Smooth muscle cell (in vitro differentiated cells): Measurements from ENCODE around the gene KRT28. TPM values are rescaled to one million over a fixed set of nuclear protein-coding genes. Genes with fewer than 3 reads are reported as not detected.

ENCODE experiments used
- DNase-seq: peaks from one replicate; lab custom pipeline; 2025; ENCODE audit not compliant: unreplicated experiment; lab: John Stamatoyannopoulos, UW
- H2AFZ ChIP-seq: fragments of 200-600 bp; sonication (generic); 2 replicates; pipeline ENCODE4 v1.6.0; 2016; ENCODE audit warnings: antibody characterized with exemption, low read depth, mild to moderate bottlenecking
- H3F3A ChIP-seq: fragments of 200-600 bp; sonication (generic); 2 replicates; pipeline ENCODE4 v1.6.0; 2017; ENCODE audit warnings: antibody characterized with exemption, low read depth
- H3K27ac ChIP-seq: fragments of 200-600 bp; sonication (generic); 2 replicates; pipeline ENCODE4 v1.5.1; 2016; ENCODE audit warnings: low read depth, mild to moderate bottlenecking
- H3K27me3 ChIP-seq: fragments of 200-600 bp; sonication (generic); 2 replicates; pipeline ENCODE4 v1.6.1; 2016; ENCODE audit warnings: low read depth, mild to moderate bottlenecking
- H3K36me3 ChIP-seq: fragments of 200-600 bp; sonication (generic); 2 replicates; pipeline ENCODE4 v1.5.1; 2016; ENCODE audit warnings: low read depth
- H3K4me1 ChIP-seq: fragments of 200-600 bp; sonication (generic); 2 replicates; pipeline ENCODE4 v1.5.1; 2016; ENCODE audit warnings: low read depth
- H3K4me2 ChIP-seq: fragments of 200-600 bp; sonication (generic); 2 replicates; pipeline ENCODE4 v1.6.0; 2016; ENCODE audit warnings: mild to moderate bottlenecking
- H3K4me3 ChIP-seq: fragments of 200-600 bp; sonication (generic); 2 replicates; pipeline ENCODE4 v1.5.1; 2016; ENCODE audit warnings: mild to moderate bottlenecking
- H3K79me2 ChIP-seq: fragments of 200-600 bp; sonication (generic); 2 replicates; pipeline ENCODE4 v1.6.0; 2016; ENCODE audit warnings: low read depth, mild to moderate bottlenecking
- H3K9ac ChIP-seq: fragments of 200-600 bp; sonication (generic); 2 replicates; pipeline ENCODE4 v1.6.0; 2016; ENCODE audit warnings: low read depth
- H3K9me3 ChIP-seq: fragments of 200-600 bp; sonication (generic); replicated peaks from 2 replicates; pipeline ENCODE4 v1.5.1; 2016; ENCODE audit warnings: low read depth
- H4K20me1 ChIP-seq: fragments of 200-600 bp; sonication (generic); 2 replicates; pipeline ENCODE4 v1.6.0; 2016; ENCODE audit warnings: low read depth
- WGBS: methylation state at CpG from one replicate; pipeline ENCODE4 v1.1.7; 2016; ENCODE audit warnings: low lambda C conversion rate; 5-methylcytosine and 5-hydroxymethylcytosine counted together
- polyA plus RNA-seq: library from polyadenylated mRNA; unstranded; fragments of >200 nt; fragmentation: Nextera tagmentation; extraction: Ambion mirVana; gene quantifications from 2 replicates; pipeline ENCODE4 v1.2.1, GENCODE V29; 2016
- total RNA-seq: library from RNA; depleted of rRNA; stranded (reverse); fragments of >200 nt; gene quantifications from 2 replicates; pipeline ENCODE4 v1.2.3, GENCODE V29; 2014
- TF ChIP-seq, protein P1 (sequence below): fragments of 200-600 bp; sonication (generic); IDR thresholded peaks from 2 replicates; pipeline ENCODE4 v1.5.1; 2017; ENCODE audit warnings: borderline replicate concordance, mild to moderate bottlenecking, antibody characterized with exemption; ENCODE audit not compliant: insufficient read depth, poor library complexity, severe bottlenecking

KRT28 gene
- total and polyA plus RNA-seq, 2 experiments from 2014 or later, result not detected

DNA sequence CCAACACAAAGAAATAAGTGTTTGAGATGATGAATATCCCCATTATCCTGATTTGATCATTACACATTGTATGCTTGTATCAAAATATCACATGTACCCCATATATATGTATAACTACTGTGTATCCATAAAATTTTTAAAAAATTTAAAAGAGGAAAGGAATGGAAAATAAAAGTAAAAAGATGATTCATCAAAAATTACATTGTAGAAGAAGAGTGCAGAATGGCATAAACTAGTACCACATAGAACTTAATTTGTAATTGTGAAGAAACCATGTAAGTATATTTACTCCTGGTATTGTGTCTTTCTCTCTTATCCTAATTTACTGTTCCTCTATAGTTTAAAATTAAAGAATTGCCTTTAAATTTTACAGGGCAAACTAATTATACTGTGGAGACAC lies 34.1 kb upstream of the KRT28 start:
- Histone ChIP-seq H3K9ac (no peak overlapping the region), H3K79me2 (no peaks in the 10 kb centered on the region), H3F3A (no peaks in the 10 kb centered on the region), H3K4me1 (no peaks in the 10 kb centered on the region), H3K27me3 (peaks cover 7% of the 10 kb centered on the region), H4K20me1 (no peaks in the 10 kb centered on the region), H3K4me2 (no peak overlapping the region), H3K36me3 (no peaks in the 10 kb centered on the region), H2AFZ (no peak overlapping the region), H3K27ac (no peak overlapping the region), H3K9me3 (no peaks in the 10 kb centered on the region), H3K4me3 (no peak overlapping the region)
- DNase-seq, result no peak
- TF ChIP-seq, protein P1, sequence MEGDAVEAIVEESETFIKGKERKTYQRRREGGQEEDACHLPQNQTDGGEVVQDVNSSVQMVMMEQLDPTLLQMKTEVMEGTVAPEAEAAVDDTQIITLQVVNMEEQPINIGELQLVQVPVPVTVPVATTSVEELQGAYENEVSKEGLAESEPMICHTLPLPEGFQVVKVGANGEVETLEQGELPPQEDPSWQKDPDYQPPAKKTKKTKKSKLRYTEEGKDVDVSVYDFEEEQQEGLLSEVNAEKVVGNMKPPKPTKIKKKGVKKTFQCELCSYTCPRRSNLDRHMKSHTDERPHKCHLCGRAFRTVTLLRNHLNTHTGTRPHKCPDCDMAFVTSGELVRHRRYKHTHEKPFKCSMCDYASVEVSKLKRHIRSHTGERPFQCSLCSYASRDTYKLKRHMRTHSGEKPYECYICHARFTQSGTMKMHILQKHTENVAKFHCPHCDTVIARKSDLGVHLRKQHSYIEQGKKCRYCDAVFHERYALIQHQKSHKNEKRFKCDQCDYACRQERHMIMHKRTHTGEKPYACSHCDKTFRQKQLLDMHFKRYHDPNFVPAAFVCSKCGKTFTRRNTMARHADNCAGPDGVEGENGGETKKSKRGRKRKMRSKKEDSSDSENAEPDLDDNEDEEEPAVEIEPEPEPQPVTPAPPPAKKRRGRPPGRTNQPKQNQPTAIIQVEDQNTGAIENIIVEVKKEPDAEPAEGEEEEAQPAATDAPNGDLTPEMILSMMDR, result no peak

DNA sequence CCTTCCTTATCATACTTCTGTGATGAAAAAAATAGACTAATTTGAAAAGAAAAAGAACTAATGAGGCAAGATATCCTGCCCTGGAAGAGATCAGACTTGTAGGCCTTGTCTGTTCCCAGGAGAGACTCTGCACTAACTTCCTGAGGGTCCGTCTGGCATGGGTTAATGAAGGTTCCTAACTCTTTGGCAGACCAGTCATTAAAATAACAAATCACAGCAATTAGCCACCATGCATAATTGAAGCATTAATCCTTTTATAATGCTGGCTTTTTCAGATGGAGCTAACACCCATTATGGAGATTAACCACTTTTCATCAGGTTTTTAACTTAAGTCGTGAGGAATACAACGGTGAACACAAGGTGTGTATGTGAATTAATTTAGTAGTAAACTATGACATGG lies 33.1 kb upstream of the KRT28 start:
- TF ChIP-seq, protein P1, result no peak
- Histone ChIP-seq H3K4me2 (no peak overlapping the region), H3K4me1 (peaks cover 3% of the 10 kb centered on the region), H2AFZ (no peak overlapping the region), H3K4me3 (no peak overlapping the region), H4K20me1 (peaks cover 7% of the 10 kb centered on the region), H3K27ac (no peak overlapping the region), H3K9me3 (no peaks in the 10 kb centered on the region), H3F3A (no peaks in the 10 kb centered on the region), H3K9ac (no peak overlapping the region), H3K36me3 (no peaks in the 10 kb centered on the region), H3K79me2 (no peaks in the 10 kb centered on the region), H3K27me3 (no peaks in the 10 kb centered on the region)
- 57% methylated on average over 3 of the region's 3 CpGs for WGBS
- no peak for DNase-seq

DNA sequence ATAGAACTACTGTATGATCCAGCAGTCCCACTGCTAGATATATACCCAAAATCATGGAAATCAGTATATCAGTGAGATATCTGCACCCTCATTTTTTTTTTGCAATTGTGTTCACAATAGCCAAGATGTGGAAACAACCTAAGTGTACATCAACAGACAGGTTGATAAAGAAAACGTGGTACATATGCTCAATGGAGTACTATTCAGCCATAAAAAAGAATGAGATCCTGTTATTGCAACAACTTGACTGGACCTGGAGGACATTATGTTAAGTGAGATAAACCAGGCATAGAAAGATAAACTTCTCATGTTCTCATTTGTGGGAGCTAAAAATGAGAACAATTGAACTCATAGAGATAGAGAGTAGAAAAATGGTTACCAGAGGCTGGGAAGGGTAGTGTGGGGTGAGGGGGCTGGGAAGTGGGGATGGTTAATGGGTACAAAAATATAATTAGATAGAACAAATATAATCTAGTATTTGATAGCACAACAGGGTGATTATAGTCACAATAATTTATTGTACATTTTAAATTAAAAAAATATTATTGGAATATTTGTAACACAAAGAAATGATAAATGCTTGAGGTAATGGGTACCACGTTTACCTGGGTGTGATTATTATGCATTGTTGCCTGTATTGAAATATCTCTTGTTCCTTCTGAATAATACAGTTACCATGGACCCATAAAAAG lies 30.5 kb upstream of the KRT28 start:
- H3K4me1 ChIP-seq, result peaks cover 3% of the 10 kb centered on the region
- H3K9me3 ChIP-seq, result no peaks in the 10 kb centered on the region
- H3K36me3 ChIP-seq, result no peaks in the 10 kb centered on the region
- TF ChIP-seq, protein P1, result no peak
- no peak overlapping the region for H2AFZ ChIP-seq
- H3K27me3 ChIP-seq, result peaks cover 20% of the 10 kb centered on the region
- peaks cover under 1% of the 10 kb centered on the region for H3K79me2 ChIP-seq
- no peak overlapping the region for H3K4me2 ChIP-seq
- no peak overlapping the region for H3K27ac ChIP-seq
- WGBS, result 77% methylated on average over 2 of the region's 2 CpGs
- no peak overlapping the region for H3K9ac ChIP-seq
- peaks cover 15% of the 10 kb centered on the region for H4K20me1 ChIP-seq
- no peak for DNase-seq
- no peak overlapping the region for H3K4me3 ChIP-seq
- no peaks in the 10 kb centered on the region for H3F3A ChIP-seq

DNA sequence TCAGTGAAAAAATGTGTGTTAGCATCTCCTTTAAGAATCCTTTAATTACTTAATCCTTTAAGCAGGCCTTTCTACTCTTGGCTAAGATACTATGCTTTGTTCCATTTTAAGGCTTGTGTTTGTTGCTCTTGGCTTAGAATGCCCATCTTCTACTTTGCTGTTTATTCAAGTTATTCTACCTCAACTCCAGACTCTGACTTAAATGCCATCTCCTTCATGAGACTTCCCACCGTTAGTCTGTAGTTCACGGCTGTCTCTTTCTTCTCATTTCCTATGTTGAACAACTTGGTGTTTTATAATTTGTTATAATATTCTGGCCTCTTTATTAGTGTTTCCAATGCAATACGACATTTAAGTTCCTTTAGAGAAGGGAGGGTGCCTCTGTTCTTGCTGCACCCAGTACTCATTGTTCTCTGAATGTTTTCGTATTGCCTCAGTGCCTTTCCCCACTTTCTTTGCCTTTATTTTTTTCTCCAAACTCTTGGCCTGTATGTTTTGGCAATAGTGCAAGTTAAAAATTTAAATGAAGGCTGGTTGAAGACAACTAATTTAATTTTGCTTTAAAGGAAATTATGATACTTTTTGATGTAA lies 28.8 kb upstream of the KRT28 start:
- H3K79me2 ChIP-seq, result peaks cover 3% of the 10 kb centered on the region
- H2AFZ ChIP-seq, result no peak overlapping the region
- WGBS, result 94% methylated on average over 4 of the region's 4 CpGs
- peaks cover 15% of the 10 kb centered on the region for H4K20me1 ChIP-seq
- TF ChIP-seq, protein P1, result no peak
- H3K27me3 ChIP-seq, result peaks cover 33% of the 10 kb centered on the region
- H3K9me3 ChIP-seq, result no peaks in the 10 kb centered on the region
- no peaks in the 10 kb centered on the region for H3K36me3 ChIP-seq
- no peaks in the 10 kb centered on the region for H3F3A ChIP-seq
- H3K4me2 ChIP-seq, result no peak overlapping the region
- H3K4me3 ChIP-seq, result no peak overlapping the region
- H3K4me1 ChIP-seq, result peaks cover 3% of the 10 kb centered on the region
- H3K27ac ChIP-seq, result no peak overlapping the region
- no peak for DNase-seq
- no peak overlapping the region for H3K9ac ChIP-seq
